ACC112 (cell line): ENCODE measurements around the gene COL15A1.

Source experiments
- H2AFZ ChIP-seq: fragments of 200-600 bp; sonication (generic); one replicate; pipeline ENCODE4 v1.6.0; 2017; ENCODE audit warnings: antibody characterized with exemption, low read length; ENCODE audit not compliant: unreplicated experiment
- H3K27ac ChIP-seq: fragments of 200-600 bp; sonication (generic); 2 replicates; pipeline ENCODE4 v1.5.1; 2014; ENCODE audit warnings: low read depth, mild to moderate bottlenecking, antibody characterized with exemption, low read length, moderate library complexity
- H3K27me3 ChIP-seq: fragments of 200-600 bp; sonication (generic); 2 replicates; pipeline ENCODE4 v1.6.1; 2014; ENCODE audit warnings: mild to moderate bottlenecking, antibody characterized with exemption, low read length, moderate library complexity, mixed read lengths; ENCODE audit not compliant: insufficient read depth
- H3K36me3 ChIP-seq: fragments of 200-600 bp; sonication (generic); 2 replicates; pipeline ENCODE4 v1.6.1; 2016; ENCODE audit warnings: mild to moderate bottlenecking, antibody characterized with exemption, low read length, moderate library complexity, mixed read lengths; ENCODE audit not compliant: insufficient read depth
- H3K4me1 ChIP-seq: fragments of 200-600 bp; sonication (generic); one replicate; pipeline ENCODE4 v1.6.1; 2016; ENCODE audit warnings: low read length, mixed read lengths; ENCODE audit not compliant: insufficient read depth, unreplicated experiment, control insufficient read depth
- H3K4me3 ChIP-seq: fragments of 200-600 bp; sonication (generic); 2 replicates; pipeline ENCODE4 v1.5.1; 2014; ENCODE audit warnings: mild to moderate bottlenecking, low read depth, low read length
- H3K79me2 ChIP-seq: fragments of 200-600 bp; sonication (generic); one replicate; pipeline ENCODE4 v1.6.0; 2016; ENCODE audit warnings: low read length; ENCODE audit not compliant: control insufficient read depth, unreplicated experiment, insufficient read depth

Gene COL15A1

GRCh38 chr9:99046542-99047071 is 102.9 kb downstream of the COL15A1 start:
- Histone ChIP-seq H3K27ac (no peak overlapping the region), H3K4me3 (no peak overlapping the region), H3K36me3 (no peaks in the 10 kb centered on the region), H3K4me1 (peaks cover 6% of the 10 kb centered on the region), H3K27me3 (no peaks in the 10 kb centered on the region), H2AFZ (no peak overlapping the region), H3K79me2 (no peaks in the 10 kb centered on the region)

- Histone ChIP-seq H3K27ac (no peak overlapping the region), H3K36me3 (no peaks in the 10 kb centered on the region), H3K27me3 (no peaks in the 10 kb centered on the region), H3K4me3 (no peak overlapping the region), H3K79me2 (no peaks in the 10 kb centered on the region), H2AFZ (no peak overlapping the region), H3K4me1 (peaks cover 5% of the 10 kb centered on the region)
Observed at GRCh38 chr9:99049228-99049627, 105.5 kb downstream of the COL15A1 start.

- Histone ChIP-seq H2AFZ (no peak overlapping the region), H3K79me2 (no peaks in the 10 kb centered on the region), H3K36me3 (no peaks in the 10 kb centered on the region), H3K27ac (no peak overlapping the region), H3K27me3 (no peaks in the 10 kb centered on the region), H3K4me3 (no peak overlapping the region), H3K4me1 (peaks cover 5% of the 10 kb centered on the region)
Observed at GRCh38 chr9:99049641-99050040, 105.9 kb downstream of the COL15A1 start.

GRCh38 chr9:99050292-99050911 is 106.7 kb downstream of the COL15A1 start:
- peaks cover 5% of the 10 kb centered on the region for H3K4me1 ChIP-seq

GRCh38 chr9:99050924-99051323 is 107.2 kb downstream of the COL15A1 start:
- no peak overlapping the region for H3K4me3 ChIP-seq
- no peak overlapping the region for H2AFZ ChIP-seq
- no peaks in the 10 kb centered on the region for H3K27me3 ChIP-seq
- H3K27ac ChIP-seq: no peak overlapping the region
- no peaks in the 10 kb centered on the region for H3K79me2 ChIP-seq
- H3K4me1 ChIP-seq: peaks cover 5% of the 10 kb centered on the region
- H3K36me3 ChIP-seq: no peaks in the 10 kb centered on the region

More at GRCh38 chr9:99050292-99050911, 106.7 kb downstream of the COL15A1 start:
- no peaks in the 10 kb centered on the region for H3K27me3 ChIP-seq
- H3K27ac ChIP-seq: no peak overlapping the region
- H3K79me2 ChIP-seq: no peaks in the 10 kb centered on the region
- H3K36me3 ChIP-seq: no peaks in the 10 kb centered on the region
- no peak overlapping the region for H3K4me3 ChIP-seq
- H2AFZ ChIP-seq: peak overlapping the region; percentile 12

GRCh38 chr9:99051406-99051805 is 107.7 kb downstream of the COL15A1 start:
- H3K4me3 ChIP-seq: no peak overlapping the region
- no peak overlapping the region for H2AFZ ChIP-seq
- no peaks in the 10 kb centered on the region for H3K79me2 ChIP-seq
- H3K27ac ChIP-seq: no peak overlapping the region
- H3K4me1 ChIP-seq: peaks cover 5% of the 10 kb centered on the region
- no peaks in the 10 kb centered on the region for H3K27me3 ChIP-seq
- H3K36me3 ChIP-seq: no peaks in the 10 kb centered on the region

GRCh38 chr9:99051851-99052250 is 108.1 kb downstream of the COL15A1 start:
- Histone ChIP-seq H2AFZ (no peak overlapping the region), H3K27ac (no peak overlapping the region), H3K27me3 (no peaks in the 10 kb centered on the region), H3K36me3 (no peaks in the 10 kb centered on the region), H3K79me2 (no peaks in the 10 kb centered on the region), H3K4me1 (peaks cover 7% of the 10 kb centered on the region), H3K4me3 (no peak overlapping the region)

GRCh38 chr9:99052815-99053715 is 109.4 kb downstream of the COL15A1 start:
- H3K27ac ChIP-seq: no peak overlapping the region
- peaks cover 18% of the 10 kb centered on the region for H3K4me1 ChIP-seq
- H2AFZ ChIP-seq: no peak overlapping the region
- no peaks in the 10 kb centered on the region for H3K79me2 ChIP-seq
- no peaks in the 10 kb centered on the region for H3K27me3 ChIP-seq
- no peak overlapping the region for H3K4me3 ChIP-seq
- no peaks in the 10 kb centered on the region for H3K36me3 ChIP-seq

GRCh38 chr9:99054581-99054980 is 110.9 kb downstream of the COL15A1 start:
- H3K4me1 ChIP-seq: peaks cover 30% of the 10 kb centered on the region
- H3K27ac ChIP-seq: no peak overlapping the region
- H3K27me3 ChIP-seq: no peaks in the 10 kb centered on the region

GRCh38 chr9:99055384-99055783 is 111.7 kb downstream of the COL15A1 start:
- peaks cover 29% of the 10 kb centered on the region for H3K4me1 ChIP-seq
- no peaks in the 10 kb centered on the region for H3K79me2 ChIP-seq
- no peak overlapping the region for H2AFZ ChIP-seq
- H3K36me3 ChIP-seq: no peaks in the 10 kb centered on the region
- H3K4me3 ChIP-seq: no peak overlapping the region
- H3K27ac ChIP-seq: no peak overlapping the region
- H3K27me3 ChIP-seq: no peaks in the 10 kb centered on the region

More at GRCh38 chr9:99054581-99054980, 110.9 kb downstream of the COL15A1 start:
- H3K36me3 ChIP-seq: no peaks in the 10 kb centered on the region
- no peak overlapping the region for H2AFZ ChIP-seq
- H3K79me2 ChIP-seq: no peaks in the 10 kb centered on the region
- no peak overlapping the region for H3K4me3 ChIP-seq
